K562 (cell line): ENCODE measurements around the gene PCBP3. TPM values are rescaled to one million over a fixed set of nuclear protein-coding genes. Genes with fewer than 3 reads are reported as not detected.
A peak's percentile ranks its signal among the peaks of the same experiment; 100 is the strongest.

Experiments
- ATAC-seq: fragments of 200-7000 bp; cut with Tn5 transposase; 3 replicates; pipeline ENCODE4 v1.9.1; 2020; ENCODE audit warnings: moderate library complexity
- BruUV-seq: library from RNA; stranded (reverse); fragments of 400-500 nt; replicated peaks from 2 replicates; lab custom pipeline; 2021; lab: Mats Ljungman, UMichigan
- CTCF ChIA-PET: fragments of 300-600 bp; formaldehyde crosslinking; extraction: SDS; loops from one replicate; lab custom pipeline; 2021; ENCODE audit warnings: low intra/inter-chr PET ratio; lab: Yijun Ruan, JAX
- POLR2A ChIA-PET: fragments of 300-600, 350-650 bp; sonication (Branson Sonifier 250); formaldehyde crosslinking; extraction: SDS; loops from one replicate; lab custom pipeline; 2021; ENCODE audit warnings: antibody characterized with exemption, inconsistent platforms; lab: Yijun Ruan, JAX
- DNase-seq, 4 experiments: peaks; one replicate each; pipeline versions ENCODE4 v3.0.0 to v3.0.0-alpha.2; 2011 to 2018; ENCODE audit warnings: low spot score in 3 of 4, mixed read lengths in 3 of 4; ENCODE audit errors: extremely low read depth in 1 of 4
- FAIRE-seq: peaks from 2 replicates; lab custom pipeline; 2011; peaks lifted over from hg19 to GRCh38; lab: Jason Lieb, UNC
- H2AFZ ChIP-seq: 2 replicates; pipeline ENCODE4 v1.6.0; 2011; ENCODE audit warnings: low read depth, low read length, control low read depth, inconsistent platforms
- H3K27ac ChIP-seq: fragments of 200-600 bp; 3 replicates; pipeline ENCODE4 v1.8.0; 2011; ENCODE audit warnings: low read depth, mild to moderate bottlenecking, control low read depth, inconsistent platforms, low read length, moderate library complexity, mixed read lengths; ENCODE audit errors: extremely low read depth
- H3K27me3 ChIP-seq, 2 experiments: fragments of 300-600 bp in 1 of 2; 2 replicates in 1 of 2; 3 replicates in 1 of 2; pipeline versions ENCODE4 v1.6.0 to v1.8.0; 2011; ENCODE audit warnings: inconsistent platforms in 2 of 2, low read length in 2 of 2, mild to moderate bottlenecking in 1 of 2, mixed read lengths in 1 of 2, moderate library complexity in 1 of 2; ENCODE audit not compliant: control insufficient read depth in 2 of 2, insufficient read depth in 2 of 2
- H3K36me3 ChIP-seq: fragments of 300-600 bp; 3 replicates; pipeline ENCODE4 v1.8.0; 2011; ENCODE audit warnings: mild to moderate bottlenecking, low read length, inconsistent platforms; ENCODE audit not compliant: control insufficient read depth, insufficient read depth
- H3K4me1 ChIP-seq, 2 experiments: fragments of 200-600 bp in 1 of 2; replicated peaks in 1 of 2; 2 replicates in 1 of 2; 3 replicates in 1 of 2; pipeline versions ENCODE4 v1.5.1 to v1.8.0; 2011; ENCODE audit warnings: inconsistent platforms in 2 of 2, low read length in 2 of 2, mild to moderate bottlenecking in 1 of 2, mixed read lengths in 1 of 2, moderate library complexity in 1 of 2; ENCODE audit not compliant: control insufficient read depth in 2 of 2, insufficient read depth in 2 of 2
- H3K4me2 ChIP-seq: 2 replicates; pipeline ENCODE4 v1.6.1; 2011; ENCODE audit warnings: low read length, control low read depth, inconsistent platforms, mixed read lengths; ENCODE audit not compliant: insufficient read depth
- H3K4me3 ChIP-seq: fragments of 200-600 bp; sonication (generic), shearing (Covaris generic); 2 replicates; pipeline ENCODE4 v1.5.1; 2016; ENCODE audit warnings: control low read depth, inconsistent platforms
- H3K79me2 ChIP-seq: fragments of 200-600 bp; 3 replicates; pipeline ENCODE4 v1.8.0; 2011; ENCODE audit warnings: low read length, inconsistent platforms; ENCODE audit not compliant: control insufficient read depth, insufficient read depth
- H3K9ac ChIP-seq, 2 experiments: 2 replicates each; pipeline versions ENCODE4 v1.6.0 to v1.6.1; 2011; ENCODE audit warnings: low read depth in 2 of 2, low read length in 2 of 2, control low read depth in 1 of 2, inconsistent platforms in 1 of 2, mild to moderate bottlenecking in 1 of 2, mixed read lengths in 1 of 2; ENCODE audit not compliant: insufficient read depth in 1 of 2
- H3K9me1 ChIP-seq: one replicate; pipeline ENCODE4 v1.6.0; 2011; ENCODE audit warnings: inconsistent platforms, mild to moderate bottlenecking, low read length, moderate library complexity; ENCODE audit not compliant: control insufficient read depth, insufficient read depth
- H3K9me3 ChIP-seq: replicated peaks from 2 replicates; pipeline ENCODE4 v1.5.1; 2011; ENCODE audit warnings: low read depth, low read length, inconsistent platforms; ENCODE audit not compliant: control insufficient read depth, insufficient read depth
- H4K20me1 ChIP-seq: replicated peaks from 2 replicates; pipeline ENCODE4 v1.6.1; 2011; ENCODE audit warnings: low read length, inconsistent platforms, mixed read lengths; ENCODE audit not compliant: control insufficient read depth, insufficient read depth
- CBX3 ChIP-seq, 2 experiments: IDR thresholded peaks; 1 replicate in 1 of 2; 2 replicates in 1 of 2; pipeline ENCODE4 v1.6.1; 2012; ENCODE audit warnings: inconsistent platforms in 2 of 2, low read length in 2 of 2, borderline replicate concordance in 1 of 2, control low read depth in 1 of 2
- FOXK1 ChIP-seq: sonication (generic); formaldehyde crosslinking; IDR thresholded peaks from 2 replicates; pipeline ENCODE4 v1.8.0; 2022; ENCODE audit warnings: missing genetic modification reagents, mild to moderate bottlenecking, borderline replicate concordance
- POLR2AphosphoS2 ChIP-seq: IDR thresholded peaks from 2 replicates; pipeline ENCODE4 v1.6.1; 2012; ENCODE audit warnings: low read length, improper control_type of control experiment
- SFPQ ChIP-seq: fragments of 200-400 bp; formaldehyde crosslinking; IDR thresholded peaks from 2 replicates; pipeline ENCODE4 v1.6.1; 2017; ENCODE audit warnings: mild to moderate bottlenecking, low read depth, low read length, moderate library complexity
- ZNF316 ChIP-seq: fragments of 450-650 bp; IDR thresholded peaks from 2 replicates; pipeline ENCODE4 v1.6.1; 2016
- ZNF766 ChIP-seq: fragments of 200-800 bp; sonication (Bioruptor generic); conservative IDR thresholded peaks from 2 replicates; pipeline ENCODE4 v1.6.1; 2016; ENCODE audit warnings: missing genetic modification characterization, missing compliant biosample characterization
- WGBS: fragments of 100-300 bp; shearing (Covaris generic); methylation state at CpG from one replicate; pipeline ENCODE4 v1.1.6; 2016; ENCODE audit warnings: low coverage, mixed read lengths; ENCODE audit not compliant: insufficient coverage; ENCODE audit errors: missing lambda C conversion rate; 5-methylcytosine and 5-hydroxymethylcytosine counted together
- in situ Hi-C: fragments of 300-500 bp; cut with MboI; formaldehyde crosslinking; loops from 4 replicates; pipeline ENCODE4 v1.15.0; 2018; ENCODE audit warnings: inconsistent platforms, mixed read lengths
- intact Hi-C: fragments of 100-400 bp; cut with micrococcal nuclease; formaldehyde crosslinking; loops from 2 replicates; pipeline ENCODE4 v1.14.2; 2022
- polyA plus RNA-seq, 8 experiments: library from polyadenylated mRNA; depleted of rRNA in 4 of 8; stranded (reverse) in 5 of 8; unstranded in 3 of 8; fragments of >200 nt; fragmentation: Nextera tagmentation in 2 of 8; fragmentation: Illumina TruSeq in 1 of 8; extraction: Ambion mirVana in 2 of 8; extraction: Trizol in 1 of 8; gene quantifications; 2 replicates each; pipeline versions ENCODE4 v1.2.1 to v1.2.3, GENCODE V29; 2011 to 2014; ENCODE audit warnings: inconsistent platforms in 1 of 8, missing spikeins in 1 of 8
- total RNA-seq, 7 experiments: library from RNA; depleted of rRNA in 6 of 7; stranded (reverse); fragments of >200 nt in 6 of 7; fragmentation: Illumina TruSeq in 2 of 7; extraction: Trizol in 2 of 7; gene quantifications; 2 replicates each; pipeline versions ENCODE4 v1.2.1 to v1.2.3, GENCODE V29; 2011 to 2021; ENCODE audit warnings: low replicate concordance in 1 of 7
- TF ChIP-seq, protein P1 (sequence below): fragments of 450-650 bp; IDR thresholded peaks from 2 replicates; pipeline ENCODE4 v1.6.1; 2016; ENCODE audit warnings: mild to moderate bottlenecking, moderate library complexity

Gene PCBP3
- total and polyA plus RNA-seq, 9 of the 15 experiments (the other 6 are each of a cell fraction or from before 2014, with no cell fraction given) = 0.18 TPM; not detected in 8

DNA sequence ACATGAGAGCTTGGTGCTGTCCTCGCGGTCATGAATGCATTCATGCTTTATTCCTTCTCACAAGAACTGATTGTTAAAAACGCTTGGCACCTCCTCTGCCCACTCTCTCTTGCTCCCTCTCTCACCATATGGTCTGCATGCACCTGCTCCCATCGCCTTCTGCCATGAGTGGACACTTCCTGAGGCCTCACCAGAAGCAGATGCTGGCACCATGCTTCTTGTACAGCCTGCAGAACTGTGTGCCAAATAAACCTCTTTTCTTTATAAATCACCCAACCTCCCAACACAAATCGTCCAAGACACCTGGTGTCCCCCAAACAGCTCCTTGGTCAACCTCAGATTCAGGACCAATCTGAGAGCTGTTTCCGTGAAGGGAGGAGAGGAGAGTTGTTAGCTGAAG is 43.3 kb upstream of the PCBP3 start:
- CTCF ChIA-PET = no interaction called here
- H3K79me2 ChIP-seq = peaks cover 23% of the 10 kb centered on the region
- H2AFZ ChIP-seq = no peak overlapping the region
- peaks cover 50% of the 10 kb centered on the region for H3K36me3 ChIP-seq
- POLR2A ChIA-PET = interaction anchor here (1.0 to 1.9 kb wide), 3 partner anchors 8 to 19 kb away, joined by 3 to 4 read pairs (median 4); no protein-coding TSS in a partner anchor
- H3K9me3 ChIP-seq = 0 out of 2 replicates have a peak, but pooled peaks cover 2% of the 10 kb centered on the region
- H3K4me2 ChIP-seq = no peak overlapping the region
- peaks cover 15% of the 10 kb centered on the region; the same call in 1 of the 2 replicates for H4K20me1 ChIP-seq
- H3K27ac ChIP-seq = no peak overlapping the region
- DNase-seq (no peak), ATAC-seq (no peak), FAIRE-seq (no peak)
- intact Hi-C loops = no loop called here
- no peak overlapping the region for H3K4me3 ChIP-seq
- H3K9ac ChIP-seq = no peak overlapping the region
- peaks cover 0 to 20% of the 10 kb centered on the region in 2 experiments; a peak in 3 of 5 replicates for H3K4me1 ChIP-seq
- no peaks in the 10 kb centered on the region for H3K27me3 ChIP-seq
- BruUV-seq = no TSS peak
- in situ Hi-C loops = no loop called here
- 62% methylated on average over 6 of the region's 6 CpGs for WGBS
- TF ChIP-seq, protein P1, sequence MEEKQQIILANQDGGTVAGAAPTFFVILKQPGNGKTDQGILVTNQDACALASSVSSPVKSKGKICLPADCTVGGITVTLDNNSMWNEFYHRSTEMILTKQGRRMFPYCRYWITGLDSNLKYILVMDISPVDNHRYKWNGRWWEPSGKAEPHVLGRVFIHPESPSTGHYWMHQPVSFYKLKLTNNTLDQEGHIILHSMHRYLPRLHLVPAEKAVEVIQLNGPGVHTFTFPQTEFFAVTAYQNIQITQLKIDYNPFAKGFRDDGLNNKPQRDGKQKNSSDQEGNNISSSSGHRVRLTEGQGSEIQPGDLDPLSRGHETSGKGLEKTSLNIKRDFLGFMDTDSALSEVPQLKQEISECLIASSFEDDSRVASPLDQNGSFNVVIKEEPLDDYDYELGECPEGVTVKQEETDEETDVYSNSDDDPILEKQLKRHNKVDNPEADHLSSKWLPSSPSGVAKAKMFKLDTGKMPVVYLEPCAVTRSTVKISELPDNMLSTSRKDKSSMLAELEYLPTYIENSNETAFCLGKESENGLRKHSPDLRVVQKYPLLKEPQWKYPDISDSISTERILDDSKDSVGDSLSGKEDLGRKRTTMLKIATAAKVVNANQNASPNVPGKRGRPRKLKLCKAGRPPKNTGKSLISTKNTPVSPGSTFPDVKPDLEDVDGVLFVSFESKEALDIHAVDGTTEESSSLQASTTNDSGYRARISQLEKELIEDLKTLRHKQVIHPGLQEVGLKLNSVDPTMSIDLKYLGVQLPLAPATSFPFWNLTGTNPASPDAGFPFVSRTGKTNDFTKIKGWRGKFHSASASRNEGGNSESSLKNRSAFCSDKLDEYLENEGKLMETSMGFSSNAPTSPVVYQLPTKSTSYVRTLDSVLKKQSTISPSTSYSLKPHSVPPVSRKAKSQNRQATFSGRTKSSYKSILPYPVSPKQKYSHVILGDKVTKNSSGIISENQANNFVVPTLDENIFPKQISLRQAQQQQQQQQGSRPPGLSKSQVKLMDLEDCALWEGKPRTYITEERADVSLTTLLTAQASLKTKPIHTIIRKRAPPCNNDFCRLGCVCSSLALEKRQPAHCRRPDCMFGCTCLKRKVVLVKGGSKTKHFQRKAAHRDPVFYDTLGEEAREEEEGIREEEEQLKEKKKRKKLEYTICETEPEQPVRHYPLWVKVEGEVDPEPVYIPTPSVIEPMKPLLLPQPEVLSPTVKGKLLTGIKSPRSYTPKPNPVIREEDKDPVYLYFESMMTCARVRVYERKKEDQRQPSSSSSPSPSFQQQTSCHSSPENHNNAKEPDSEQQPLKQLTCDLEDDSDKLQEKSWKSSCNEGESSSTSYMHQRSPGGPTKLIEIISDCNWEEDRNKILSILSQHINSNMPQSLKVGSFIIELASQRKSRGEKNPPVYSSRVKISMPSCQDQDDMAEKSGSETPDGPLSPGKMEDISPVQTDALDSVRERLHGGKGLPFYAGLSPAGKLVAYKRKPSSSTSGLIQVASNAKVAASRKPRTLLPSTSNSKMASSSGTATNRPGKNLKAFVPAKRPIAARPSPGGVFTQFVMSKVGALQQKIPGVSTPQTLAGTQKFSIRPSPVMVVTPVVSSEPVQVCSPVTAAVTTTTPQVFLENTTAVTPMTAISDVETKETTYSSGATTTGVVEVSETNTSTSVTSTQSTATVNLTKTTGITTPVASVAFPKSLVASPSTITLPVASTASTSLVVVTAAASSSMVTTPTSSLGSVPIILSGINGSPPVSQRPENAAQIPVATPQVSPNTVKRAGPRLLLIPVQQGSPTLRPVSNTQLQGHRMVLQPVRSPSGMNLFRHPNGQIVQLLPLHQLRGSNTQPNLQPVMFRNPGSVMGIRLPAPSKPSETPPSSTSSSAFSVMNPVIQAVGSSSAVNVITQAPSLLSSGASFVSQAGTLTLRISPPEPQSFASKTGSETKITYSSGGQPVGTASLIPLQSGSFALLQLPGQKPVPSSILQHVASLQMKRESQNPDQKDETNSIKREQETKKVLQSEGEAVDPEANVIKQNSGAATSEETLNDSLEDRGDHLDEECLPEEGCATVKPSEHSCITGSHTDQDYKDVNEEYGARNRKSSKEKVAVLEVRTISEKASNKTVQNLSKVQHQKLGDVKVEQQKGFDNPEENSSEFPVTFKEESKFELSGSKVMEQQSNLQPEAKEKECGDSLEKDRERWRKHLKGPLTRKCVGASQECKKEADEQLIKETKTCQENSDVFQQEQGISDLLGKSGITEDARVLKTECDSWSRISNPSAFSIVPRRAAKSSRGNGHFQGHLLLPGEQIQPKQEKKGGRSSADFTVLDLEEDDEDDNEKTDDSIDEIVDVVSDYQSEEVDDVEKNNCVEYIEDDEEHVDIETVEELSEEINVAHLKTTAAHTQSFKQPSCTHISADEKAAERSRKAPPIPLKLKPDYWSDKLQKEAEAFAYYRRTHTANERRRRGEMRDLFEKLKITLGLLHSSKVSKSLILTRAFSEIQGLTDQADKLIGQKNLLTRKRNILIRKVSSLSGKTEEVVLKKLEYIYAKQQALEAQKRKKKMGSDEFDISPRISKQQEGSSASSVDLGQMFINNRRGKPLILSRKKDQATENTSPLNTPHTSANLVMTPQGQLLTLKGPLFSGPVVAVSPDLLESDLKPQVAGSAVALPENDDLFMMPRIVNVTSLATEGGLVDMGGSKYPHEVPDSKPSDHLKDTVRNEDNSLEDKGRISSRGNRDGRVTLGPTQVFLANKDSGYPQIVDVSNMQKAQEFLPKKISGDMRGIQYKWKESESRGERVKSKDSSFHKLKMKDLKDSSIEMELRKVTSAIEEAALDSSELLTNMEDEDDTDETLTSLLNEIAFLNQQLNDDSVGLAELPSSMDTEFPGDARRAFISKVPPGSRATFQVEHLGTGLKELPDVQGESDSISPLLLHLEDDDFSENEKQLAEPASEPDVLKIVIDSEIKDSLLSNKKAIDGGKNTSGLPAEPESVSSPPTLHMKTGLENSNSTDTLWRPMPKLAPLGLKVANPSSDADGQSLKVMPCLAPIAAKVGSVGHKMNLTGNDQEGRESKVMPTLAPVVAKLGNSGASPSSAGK = peak; percentile 51
- no peak for TF ChIP-seq FOXK1
- TF ChIP-seq CBX3 (IDR thresholded peaks at IDR 0.05; ENCODE audit: borderline replicate concordance in 1 of 2, low read length in 2 of 2) = 0 out of 3 replicates have a peak, but pooled peaks of 1 of the 2 experiments have one; percentile 29
- peak; percentile 99 for TF ChIP-seq ZNF766 (CRISPR knock-in tag)
- peak; percentile 23; the same call in 1 of the 2 replicates for TF ChIP-seq POLR2AphosphoS2
- TF ChIP-seq ZNF316 = peak; percentile 41; the same call in 1 of the 2 replicates
- no peak for TF ChIP-seq SFPQ
- peaks cover 6% of the 10 kb centered on the region for H3K9me1 ChIP-seq
